ENCODE results near the gene CA7. TPM values are rescaled to one million over a fixed set of nuclear protein-coding genes. Genes with fewer than 3 reads are reported as not detected.

CA7 gene
- total RNA-seq, 2 donors from 2014 or later: not detected

- no peaks in the 10 kb centered on the region for H3K27me3 ChIP-seq
- TF ChIP-seq CTCF (IDR thresholded peaks at IDR 0.05): no peak
- H3K27ac ChIP-seq: no peak overlapping the region
- no peaks in the 10 kb centered on the region for H3K9me3 ChIP-seq
- no peak overlapping the region for H3K4me3 ChIP-seq
- H3K4me1 ChIP-seq: no peaks in the 10 kb centered on the region
- no peak for DNase-seq (ENCODE audit: low spot score)
- H3K36me3 ChIP-seq: peaks cover 68% of the 10 kb centered on the region
These were observed 34.4 kb upstream of the CA7 start for GRCh38 chr16:66809765-66810164.

GRCh38 chr16:66810391-66810790 is 33.8 kb upstream of the CA7 start:
- H3K27me3 ChIP-seq: no peaks in the 10 kb centered on the region
- H3K4me3 ChIP-seq: no peak overlapping the region
- peaks cover 64% of the 10 kb centered on the region for H3K36me3 ChIP-seq
- TF ChIP-seq CTCF (IDR thresholded peaks at IDR 0.05): no peak
- H3K27ac ChIP-seq: no peak overlapping the region
- H3K9me3 ChIP-seq: no peaks in the 10 kb centered on the region
- H3K4me1 ChIP-seq: no peaks in the 10 kb centered on the region
- no peak for DNase-seq (ENCODE audit: low spot score)

GRCh38 chr16:66811043-66811442 is 33.2 kb upstream of the CA7 start:
- no peak overlapping the region for H3K27ac ChIP-seq
- H3K27me3 ChIP-seq: no peaks in the 10 kb centered on the region
- peaks cover 64% of the 10 kb centered on the region for H3K36me3 ChIP-seq
- no peak overlapping the region for H3K4me3 ChIP-seq
- H3K4me1 ChIP-seq: no peaks in the 10 kb centered on the region
- no peak for TF ChIP-seq CTCF (IDR thresholded peaks at IDR 0.05)
- no peak for DNase-seq (ENCODE audit: low spot score)
- no peaks in the 10 kb centered on the region for H3K9me3 ChIP-seq

- H3K9me3 ChIP-seq: no peaks in the 10 kb centered on the region
- no peaks in the 10 kb centered on the region for H3K27me3 ChIP-seq
- no peaks in the 10 kb centered on the region for H3K4me1 ChIP-seq
- no peak overlapping the region for H3K27ac ChIP-seq
- TF ChIP-seq CTCF (IDR thresholded peaks at IDR 0.05): no peak
- no peak for DNase-seq (ENCODE audit: low spot score)
- no peak overlapping the region for H3K4me3 ChIP-seq
- H3K36me3 ChIP-seq: peaks cover 65% of the 10 kb centered on the region
These were observed 29.5 kb upstream of the CA7 start for GRCh38 chr16:66814734-66815133.

- TF ChIP-seq CTCF (IDR thresholded peaks at IDR 0.05): no peak
These were observed 20.2 kb upstream of the CA7 start for GRCh38 chr16:66824006-66824405.

More at GRCh38 chr16:66824006-66824405, 20.2 kb upstream of the CA7 start:
- Histone ChIP-seq H3K27ac (no peak overlapping the region), H3K9me3 (no peaks in the 10 kb centered on the region), H3K27me3 (no peaks in the 10 kb centered on the region), H3K4me1 (peaks cover 0 to 6% of the 10 kb centered on the region in 2 donors), H3K36me3 (peaks cover 41% of the 10 kb centered on the region), H3K4me3 (no peak overlapping the region)
- DNase-seq (ENCODE audit: low spot score): no peak

Data from right atrium auricular region (tissue), 2 donors.